WI38 (cell line): ENCODE measurements around the gene ANKLE2.
"Not testable (repeated sequence)": the region's sequence is repeated elsewhere in the genome, so short reads cannot be mapped to it uniquely, and the experiment has no call there.

Experiments
- H3K4me3 ChIP-seq: 2 replicates; pipeline ENCODE4 v1.5.1; 2011; ENCODE audit warnings: low read depth, mild to moderate bottlenecking, control low read depth, low read length
- CTCF ChIP-seq: IDR thresholded peaks from 2 replicates; pipeline ENCODE4 v1.5.1; 2012; ENCODE audit warnings: low read depth, mild to moderate bottlenecking, control low read depth, low read length

Gene ANKLE2

GRCh38 chr12:132803125-132803524, 41.5 kb upstream of the ANKLE2 start:
- TF ChIP-seq CTCF: no peak
- H3K4me3 ChIP-seq: no peak overlapping the region

- no peak overlapping the region for H3K4me3 ChIP-seq
- no peak for TF ChIP-seq CTCF
These were observed 40.1 kb upstream of the ANKLE2 start for GRCh38 chr12:132801741-132802140.

- no peak for TF ChIP-seq CTCF
These were observed 37.2 kb upstream of the ANKLE2 start for GRCh38 chr12:132798836-132799235.

GRCh38 chr12:132797820-132798570, 36.4 kb upstream of the ANKLE2 start:
- TF ChIP-seq CTCF: no peak
- no peak overlapping the region for H3K4me3 ChIP-seq

More at GRCh38 chr12:132798836-132799235, 37.2 kb upstream of the ANKLE2 start:
- H3K4me3 ChIP-seq: no peak overlapping the region

GRCh38 chr12:132795847-132796246, 34.2 kb upstream of the ANKLE2 start:
- no peak for TF ChIP-seq CTCF
- H3K4me3 ChIP-seq: no peak overlapping the region

GRCh38 chr12:132791940-132792339, 30.3 kb upstream of the ANKLE2 start:
- H3K4me3 ChIP-seq: not testable (repeated sequence)

GRCh38 chr12:132789099-132789471, 27.5 kb upstream of the ANKLE2 start:
- no peak for TF ChIP-seq CTCF

GRCh38 chr12:132788375-132789098, 26.9 kb upstream of the ANKLE2 start:
- no peak overlapping the region for H3K4me3 ChIP-seq
- TF ChIP-seq CTCF: no peak

More at GRCh38 chr12:132789099-132789471, 27.5 kb upstream of the ANKLE2 start:
- H3K4me3 ChIP-seq: no peak overlapping the region
